Endothelial cell (in vitro differentiated cells): ENCODE measurements around the gene NEUROG2. TPM values are rescaled to one million over a fixed set of nuclear protein-coding genes. Genes with fewer than 3 reads are reported as not detected.

Experiments used
- DNase-seq: peaks from one replicate; pipeline ENCODE4 v3.0.0; 2021; ENCODE audit warnings: low spot score
- H3K27ac Mint-ChIP-seq: one replicate; pipeline ENCODE4 v1.8.0; 2021; ENCODE audit warnings: mixed read lengths, inconsistent platforms; ENCODE audit not compliant: unreplicated experiment
- H3K27me3 Mint-ChIP-seq: one replicate; pipeline ENCODE4 v1.8.0; 2021; ENCODE audit warnings: mild to moderate bottlenecking, moderate library complexity, mixed read lengths, inconsistent platforms; ENCODE audit not compliant: unreplicated experiment
- H3K36me3 Mint-ChIP-seq: one replicate; pipeline ENCODE4 v1.8.0; 2021; ENCODE audit warnings: mild to moderate bottlenecking, low read depth, mixed read lengths, inconsistent platforms; ENCODE audit not compliant: unreplicated experiment
- H3K4me1 Mint-ChIP-seq: one replicate; pipeline ENCODE4 v1.8.0; 2021; ENCODE audit warnings: mild to moderate bottlenecking, mixed read lengths, inconsistent platforms; ENCODE audit not compliant: unreplicated experiment
- H3K4me3 Mint-ChIP-seq: one replicate; pipeline ENCODE4 v1.8.0; 2021; ENCODE audit warnings: mild to moderate bottlenecking, mixed read lengths, inconsistent platforms; ENCODE audit not compliant: unreplicated experiment
- H3K9me3 Mint-ChIP-seq: one replicate; pipeline ENCODE4 v1.8.0; 2021; ENCODE audit warnings: mixed read lengths, inconsistent platforms; ENCODE audit not compliant: unreplicated experiment
- total RNA-seq: library from RNA; stranded (reverse); fragmentation: NEBNext Ultra II Directional; extraction: Animal tissue kit (Norgen Biotek cat#: 25700); gene quantifications from one replicate; pipeline ENCODE4 v1.2.1, GENCODE V29; 2021; ENCODE audit not compliant: unreplicated experiment
- TF ChIP-seq, protein P1 (sequence below): fragments of 200-600 bp; sonication (generic); IDR thresholded peaks from one replicate; pipeline ENCODE4 v1.5.0; 2021; ENCODE audit warnings: antibody characterized with exemption; ENCODE audit not compliant: unreplicated experiment

NEUROG2 gene
- total RNA-seq, 1 donor from 2014 or later = not detected

DNA sequence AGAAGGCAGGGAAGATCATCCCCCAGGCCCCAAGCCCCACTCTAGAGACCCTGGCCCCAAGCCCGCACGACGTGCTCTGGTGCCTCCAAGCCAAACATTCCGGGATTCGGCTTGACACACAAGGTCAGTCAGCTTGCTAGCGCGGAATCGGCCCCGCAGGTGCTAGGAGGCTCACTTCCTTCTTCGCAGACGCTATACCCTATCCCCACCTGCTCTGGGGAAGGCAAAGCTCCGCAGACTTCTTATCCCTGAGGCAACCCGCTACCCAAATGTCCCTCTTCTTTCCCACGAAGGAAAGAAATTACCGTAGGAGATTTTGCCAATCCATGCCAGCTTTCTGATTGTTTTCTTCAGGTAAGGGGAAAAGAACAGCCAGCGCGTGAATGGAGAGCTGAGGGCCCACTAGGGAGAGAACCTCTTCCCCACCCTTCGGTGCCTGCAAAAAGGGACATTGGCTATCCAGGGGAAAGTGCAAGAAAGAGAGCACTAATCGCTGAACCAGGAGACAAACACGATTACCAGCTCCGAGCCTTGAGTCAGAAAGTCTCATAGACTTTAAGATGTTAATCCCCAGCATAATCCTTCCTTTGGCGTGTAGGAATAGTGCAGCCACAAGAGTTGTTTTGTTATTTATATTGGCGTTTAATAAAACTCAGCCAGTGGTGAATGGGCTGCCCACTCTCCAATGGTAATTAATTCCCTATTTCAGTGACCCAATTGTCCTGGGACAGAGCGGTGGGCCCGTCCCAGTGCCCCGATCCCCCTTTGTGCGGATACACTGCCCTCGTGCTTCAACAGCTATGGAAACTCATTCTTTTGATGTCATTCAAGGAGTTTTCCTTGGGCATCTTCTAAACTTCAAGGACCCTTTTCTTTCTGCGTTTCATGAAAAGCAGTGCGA lies 5.4 kb upstream of the NEUROG2 start:
- Mint-ChIP-seq H3K4me3 (peak overlapping the region; percentile 72), H3K4me1 (peaks cover 22% of the 10 kb centered on the region)
- no peak for DNase-seq

DNA sequence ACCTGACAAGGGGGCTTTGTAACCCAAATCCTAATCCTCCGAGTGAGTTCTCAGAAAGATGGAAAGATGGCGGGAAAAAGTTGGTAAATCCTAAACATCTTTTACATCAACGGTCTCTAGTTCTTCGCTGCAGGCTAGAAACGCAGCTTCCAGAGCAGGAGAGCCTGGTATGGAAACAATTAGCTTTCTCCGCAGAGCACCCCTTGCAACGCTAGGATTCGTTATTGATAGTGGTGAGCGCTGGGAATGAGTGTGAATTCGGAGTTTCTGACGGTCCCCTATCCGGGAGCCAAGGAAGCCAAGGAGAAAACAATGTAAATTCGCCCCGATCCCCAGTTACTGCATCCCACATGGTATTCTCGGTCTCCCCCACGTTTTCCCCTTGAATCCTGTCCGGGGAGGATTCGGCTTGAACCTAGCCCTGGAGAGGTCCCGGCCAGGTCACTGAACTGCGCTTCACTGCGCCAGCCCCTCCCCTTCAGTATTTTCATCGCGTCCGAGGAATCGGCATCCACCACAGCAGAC lies 4.7 kb upstream of the NEUROG2 start:
- Mint-ChIP-seq H3K36me3 (peaks cover 3% of the 10 kb centered on the region), H3K9me3 (no peaks in the 10 kb centered on the region), H3K27me3 (peaks cover 37% of the 10 kb centered on the region), H3K27ac (no peak overlapping the region), H3K4me1 (peaks cover 27% of the 10 kb centered on the region), H3K4me3 (peak overlapping the region; percentile 72)
- TF ChIP-seq, protein P1, sequence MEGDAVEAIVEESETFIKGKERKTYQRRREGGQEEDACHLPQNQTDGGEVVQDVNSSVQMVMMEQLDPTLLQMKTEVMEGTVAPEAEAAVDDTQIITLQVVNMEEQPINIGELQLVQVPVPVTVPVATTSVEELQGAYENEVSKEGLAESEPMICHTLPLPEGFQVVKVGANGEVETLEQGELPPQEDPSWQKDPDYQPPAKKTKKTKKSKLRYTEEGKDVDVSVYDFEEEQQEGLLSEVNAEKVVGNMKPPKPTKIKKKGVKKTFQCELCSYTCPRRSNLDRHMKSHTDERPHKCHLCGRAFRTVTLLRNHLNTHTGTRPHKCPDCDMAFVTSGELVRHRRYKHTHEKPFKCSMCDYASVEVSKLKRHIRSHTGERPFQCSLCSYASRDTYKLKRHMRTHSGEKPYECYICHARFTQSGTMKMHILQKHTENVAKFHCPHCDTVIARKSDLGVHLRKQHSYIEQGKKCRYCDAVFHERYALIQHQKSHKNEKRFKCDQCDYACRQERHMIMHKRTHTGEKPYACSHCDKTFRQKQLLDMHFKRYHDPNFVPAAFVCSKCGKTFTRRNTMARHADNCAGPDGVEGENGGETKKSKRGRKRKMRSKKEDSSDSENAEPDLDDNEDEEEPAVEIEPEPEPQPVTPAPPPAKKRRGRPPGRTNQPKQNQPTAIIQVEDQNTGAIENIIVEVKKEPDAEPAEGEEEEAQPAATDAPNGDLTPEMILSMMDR = no peak
- DNase-seq = no peak

More for the DNA sequence above, 5.4 kb upstream of the NEUROG2 start:
- peaks cover 37% of the 10 kb centered on the region for H3K27me3 Mint-ChIP-seq
- H3K36me3 Mint-ChIP-seq = peaks cover 3% of the 10 kb centered on the region
- H3K9me3 Mint-ChIP-seq = no peaks in the 10 kb centered on the region
- TF ChIP-seq, protein P1 = no peak
- no peak overlapping the region for H3K27ac Mint-ChIP-seq

DNA sequence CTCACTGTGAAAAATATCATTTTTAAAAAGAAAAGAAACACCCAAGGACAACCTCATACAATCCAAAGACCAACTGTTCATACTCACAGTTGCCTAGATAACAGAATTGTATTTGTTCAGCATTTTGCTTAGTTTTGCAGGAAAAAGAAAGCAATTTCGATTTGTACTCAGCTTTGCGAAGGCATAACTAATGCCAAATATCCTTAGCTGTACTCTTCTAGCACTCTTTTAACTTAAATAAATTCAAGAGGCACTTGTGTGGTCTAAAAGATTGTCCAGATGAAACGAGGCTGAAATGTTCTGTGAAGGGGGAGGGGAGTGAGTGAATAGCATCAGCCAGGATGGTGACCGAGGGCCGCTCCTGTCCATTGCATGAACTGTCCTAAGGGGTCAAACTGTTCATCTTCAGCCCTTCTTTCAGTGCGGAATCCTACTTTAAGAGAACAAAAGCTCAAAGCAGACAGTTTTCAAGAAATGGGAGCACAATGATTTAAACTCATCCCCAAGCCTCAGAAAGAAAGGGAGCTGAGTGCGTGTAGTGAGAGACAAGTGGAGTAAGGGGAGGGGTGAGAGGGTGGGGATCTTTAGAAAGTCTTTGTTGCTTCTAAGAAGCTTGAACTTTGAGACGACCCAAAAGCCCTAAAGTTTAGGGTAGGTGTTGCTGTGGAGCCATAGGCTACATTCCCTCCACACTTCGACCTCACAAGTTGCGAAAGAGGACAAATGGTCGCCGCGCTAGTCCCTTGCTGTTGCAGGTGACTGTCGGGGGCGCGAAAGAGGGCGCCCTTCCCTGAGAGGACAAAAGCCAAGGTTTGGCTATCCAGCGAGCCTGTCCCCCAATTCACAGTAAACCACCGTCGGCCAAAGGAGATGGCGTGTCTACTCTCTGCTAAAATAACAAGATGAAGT lies 4.0 kb upstream of the NEUROG2 start:
- H3K27ac Mint-ChIP-seq = no peak overlapping the region
- no peak overlapping the region for H3K4me3 Mint-ChIP-seq
- H3K4me1 Mint-ChIP-seq = peaks cover 31% of the 10 kb centered on the region

DNA sequence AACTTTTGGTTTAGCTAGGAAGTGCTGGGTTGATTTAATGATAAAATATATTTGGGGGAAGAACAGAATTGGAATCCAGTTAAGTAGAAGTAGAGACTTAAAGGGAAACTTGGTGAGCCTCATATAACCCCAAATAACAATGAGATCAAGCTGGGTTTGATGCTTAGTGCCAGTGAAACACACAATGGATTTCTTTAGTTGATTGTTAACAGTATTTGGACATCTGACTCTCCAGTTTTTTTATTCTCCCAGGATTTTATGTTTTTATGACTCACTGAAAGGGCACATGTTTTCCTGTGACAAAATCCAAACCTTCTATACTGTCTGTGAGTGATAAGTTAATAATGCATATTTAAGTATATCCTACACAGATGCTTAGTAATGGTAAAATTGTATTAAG lies 2.7 kb upstream of the NEUROG2 start:
- Mint-ChIP-seq H3K4me1 (peaks cover 34% of the 10 kb centered on the region), H3K36me3 (peaks cover 8% of the 10 kb centered on the region), H3K9me3 (no peaks in the 10 kb centered on the region), H3K4me3 (no peak overlapping the region), H3K27me3 (peaks cover 46% of the 10 kb centered on the region), H3K27ac (no peak overlapping the region)
- TF ChIP-seq, protein P1 = no peak
- DNase-seq = no peak

More for the DNA sequence above, 4.0 kb upstream of the NEUROG2 start:
- TF ChIP-seq, protein P1 = no peak
- peaks cover 3% of the 10 kb centered on the region for H3K36me3 Mint-ChIP-seq
- H3K27me3 Mint-ChIP-seq = peaks cover 39% of the 10 kb centered on the region
- no peaks in the 10 kb centered on the region for H3K9me3 Mint-ChIP-seq
- DNase-seq = no peak
